Astrocyte (in vitro differentiated cells and primary cell): ENCODE measurements around the gene NCAPH2. TPM values are rescaled to one million over a fixed set of nuclear protein-coding genes. Genes with fewer than 3 reads are reported as not detected.
A peak's percentile ranks its signal among the peaks of the same experiment; 100 is the strongest.

ENCODE experiments used
- DNase-seq: peaks from one replicate; pipeline ENCODE4 v3.0.0-alpha.2; 2010; ENCODE audit warnings: low read depth
- FAIRE-seq: peaks from 2 replicates; lab custom pipeline; 2011; peaks lifted over from hg19 to GRCh38; lab: Jason Lieb, UNC
- H2AFZ ChIP-seq: 2 replicates; pipeline ENCODE4 v1.6.0; 2012; ENCODE audit warnings: low read depth, low read length, inconsistent platforms
- H3K27ac ChIP-seq: 2 replicates; pipeline ENCODE4 v1.5.1; 2011; ENCODE audit warnings: low read depth, low read length, inconsistent platforms
- H3K27me3 ChIP-seq: 2 replicates; pipeline ENCODE4 v1.6.0; 2011; ENCODE audit warnings: low read length, inconsistent platforms; ENCODE audit not compliant: insufficient read depth
- H3K36me3 ChIP-seq: 2 replicates; pipeline ENCODE4 v1.5.1; 2011; ENCODE audit warnings: low read length, inconsistent platforms; ENCODE audit not compliant: insufficient read depth
- H3K4me1 ChIP-seq: 2 replicates; pipeline ENCODE4 v1.5.1; 2011; ENCODE audit warnings: low read length, inconsistent platforms; ENCODE audit not compliant: insufficient read depth
- H3K4me2 ChIP-seq: 2 replicates; pipeline ENCODE4 v1.6.0; 2012; ENCODE audit warnings: low read length, inconsistent platforms
- H3K4me3 ChIP-seq: 2 replicates; pipeline ENCODE4 v1.5.1; 2011; ENCODE audit warnings: low read depth, mild to moderate bottlenecking, low read length, inconsistent platforms; ENCODE audit not compliant: insufficient read depth
- H3K79me2 ChIP-seq: 2 replicates; pipeline ENCODE4 v1.6.0; 2012; ENCODE audit warnings: mild to moderate bottlenecking, low read length, inconsistent platforms; ENCODE audit not compliant: insufficient read depth
- H3K9ac ChIP-seq: 2 replicates; pipeline ENCODE4 v1.6.0; 2012; ENCODE audit warnings: mild to moderate bottlenecking, low read length, inconsistent platforms
- H3K9me3 ChIP-seq: 2 replicates; pipeline ENCODE4 v1.5.1; 2012; ENCODE audit warnings: low read depth, mild to moderate bottlenecking, low read length, inconsistent platforms; ENCODE audit not compliant: insufficient read depth
- H4K20me1 ChIP-seq: 2 replicates; pipeline ENCODE4 v1.6.0; 2012; ENCODE audit warnings: low read length, inconsistent platforms; ENCODE audit not compliant: insufficient read depth
- H3K27ac Mint-ChIP-seq: one replicate; pipeline ENCODE4 v1.8.0; 2021; ENCODE audit warnings: mild to moderate bottlenecking, mixed read lengths; ENCODE audit not compliant: unreplicated experiment
- H3K27me3 Mint-ChIP-seq: one replicate; pipeline ENCODE4 v1.8.0; 2021; ENCODE audit warnings: low read depth, mixed read lengths; ENCODE audit not compliant: unreplicated experiment
- H3K36me3 Mint-ChIP-seq: one replicate; pipeline ENCODE4 v1.8.0; 2021; ENCODE audit warnings: low read depth, mixed read lengths; ENCODE audit not compliant: unreplicated experiment
- H3K4me1 Mint-ChIP-seq: one replicate; pipeline ENCODE4 v1.8.0; 2021; ENCODE audit warnings: low read depth, mixed read lengths; ENCODE audit not compliant: unreplicated experiment
- H3K4me3 Mint-ChIP-seq: one replicate; pipeline ENCODE4 v1.8.0; 2021; ENCODE audit warnings: mild to moderate bottlenecking, moderate library complexity, mixed read lengths; ENCODE audit not compliant: unreplicated experiment
- H3K9me3 Mint-ChIP-seq: one replicate; pipeline ENCODE4 v1.8.0; 2021; ENCODE audit warnings: mild to moderate bottlenecking, mixed read lengths; ENCODE audit not compliant: unreplicated experiment
- CTCF ChIP-seq: IDR thresholded peaks from 2 replicates; pipeline ENCODE4 v1.5.1; 2011; ENCODE audit warnings: low read depth, mild to moderate bottlenecking, inconsistent platforms, low read length, moderate library complexity; ENCODE audit not compliant: insufficient read depth
- EZH2 ChIP-seq: IDR thresholded peaks from 2 replicates; pipeline ENCODE4 v1.6.1; 2012; ENCODE audit warnings: mild to moderate bottlenecking, low read length, inconsistent platforms; ENCODE audit not compliant: insufficient read depth
- total RNA-seq: library from RNA; stranded (reverse); gene quantifications from 2 replicates; pipeline ENCODE4 v1.2.1, GENCODE V29; 2021

NCAPH2 gene
- total RNA-seq, 1 donor from 2014 or later: 25.6 TPM

GRCh38 chr22:50544746-50545253 lies 36.8 kb downstream of the NCAPH2 start:
- H3K36me3 ChIP-seq: no peaks in the 10 kb centered on the region
- H3K27ac Mint-ChIP-seq: peak overlapping the region; percentile 81
- H3K9ac ChIP-seq: no peak overlapping the region
- no peaks in the 10 kb centered on the region for H3K9me3 ChIP-seq
- no peak overlapping the region for H3K4me2 ChIP-seq
- H3K36me3 Mint-ChIP-seq: no peaks in the 10 kb centered on the region
- H3K4me3 Mint-ChIP-seq: no peak overlapping the region
- H3K27me3 Mint-ChIP-seq: peaks cover 12% of the 10 kb centered on the region
- peaks cover 5% of the 10 kb centered on the region for H3K4me1 Mint-ChIP-seq
- FAIRE-seq: no peak
- no peak overlapping the region for H3K4me3 ChIP-seq
- no peak overlapping the region for H3K27ac ChIP-seq
- DNase-seq: no peak
- TF ChIP-seq EZH2 (no peak), CTCF (no peak)
- H4K20me1 ChIP-seq: no peaks in the 10 kb centered on the region
- H2AFZ ChIP-seq: no peak overlapping the region
- H3K79me2 ChIP-seq: no peaks in the 10 kb centered on the region
- H3K4me1 ChIP-seq: peaks cover under 1% of the 10 kb centered on the region
- H3K9me3 Mint-ChIP-seq: no peaks in the 10 kb centered on the region
- H3K27me3 ChIP-seq: peaks cover 14% of the 10 kb centered on the region

- Mint-ChIP-seq H3K4me3 (no peak within 1 kb of the TSS), H3K27ac (peak within 1 kb of the TSS; percentile 81), H3K9me3 (no peaks in the 10 kb centered on the region), H3K36me3 (no peaks in the 10 kb centered on the region), H3K27me3 (peaks cover 21% of the 10 kb centered on the region), H3K4me1 (peaks cover 5% of the 10 kb centered on the region)
- no peaks in the 10 kb centered on the region for H4K20me1 ChIP-seq
- H3K4me2 ChIP-seq: no peak within 1 kb of the TSS
- H3K36me3 ChIP-seq: no peaks in the 10 kb centered on the region
- H2AFZ ChIP-seq: no peak within 1 kb of the TSS
- TF ChIP-seq CTCF: no peak
- peak; percentile 0 for TF ChIP-seq EZH2
- no peaks in the 10 kb centered on the region for H3K9me3 ChIP-seq
- no peak for FAIRE-seq
- no peak within 1 kb of the TSS for H3K9ac ChIP-seq
- peaks cover 20% of the 10 kb centered on the region for H3K27me3 ChIP-seq
- no peak within 1 kb of the TSS for H3K4me3 ChIP-seq
- no peaks in the 10 kb centered on the region for H3K4me1 ChIP-seq
- H3K27ac ChIP-seq: no peak within 1 kb of the TSS
- no peak for DNase-seq
- no peaks in the 10 kb centered on the region for H3K79me2 ChIP-seq
Observed at GRCh38 chr22:50545522-50546325, 37.7 kb downstream of the NCAPH2 start, which contains the start of gene KLHDC7B. KLHDC7B (plus strand) TSS chr22:50545899; CDS start chr22:50546244, 345 bp downstream.
